ENCODE results near the gene RALGAPA2.

Gene RALGAPA2

GRCh38 chr20:20529597-20529996 is 182.8 kb downstream of the RALGAPA2 start:
- no peak for DNase-seq

GRCh38 chr20:20528861-20529260 is 183.6 kb downstream of the RALGAPA2 start:
- DNase-seq, result no peak

DNA sequence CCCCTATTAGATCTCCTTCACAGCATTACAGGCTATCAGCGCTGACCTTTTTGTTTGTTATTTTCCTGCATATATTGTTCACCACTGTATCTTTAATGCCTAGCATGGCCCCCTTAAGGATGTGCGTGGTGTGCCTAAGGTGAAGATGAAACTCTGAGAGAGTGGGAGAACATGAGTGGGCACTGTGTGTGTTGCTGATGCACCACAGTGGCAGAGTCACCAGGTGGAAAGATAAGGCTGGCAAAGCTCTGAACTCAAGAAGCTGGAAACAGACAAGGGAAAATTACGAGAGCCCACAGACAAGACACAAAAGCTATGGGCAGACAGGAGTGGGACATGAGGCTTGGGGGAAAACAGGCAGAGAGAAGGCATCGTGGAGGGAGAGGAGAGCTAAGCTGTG is 184.8 kb downstream of the RALGAPA2 start:
- no peak for DNase-seq

DNA sequence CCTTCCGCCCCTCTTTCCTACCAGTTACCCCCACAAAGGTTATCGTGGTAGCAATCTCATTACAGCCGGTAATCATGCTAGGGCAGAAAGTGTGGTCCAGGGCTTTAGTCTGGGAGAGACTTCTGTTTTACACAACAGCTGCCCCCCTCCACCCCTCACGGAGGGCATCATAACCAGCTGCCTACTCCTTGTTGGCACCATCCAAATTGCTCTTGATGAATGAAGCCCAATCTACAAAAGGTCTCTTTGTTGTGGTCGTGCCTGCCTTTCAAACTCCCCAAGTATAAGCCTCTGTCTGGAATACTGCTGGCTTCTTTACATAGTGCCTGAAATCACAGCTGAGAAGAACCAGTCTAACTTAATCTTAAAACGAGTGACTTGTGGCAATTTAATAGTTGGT is 186.7 kb downstream of the RALGAPA2 start:
- no peak for DNase-seq

DNA sequence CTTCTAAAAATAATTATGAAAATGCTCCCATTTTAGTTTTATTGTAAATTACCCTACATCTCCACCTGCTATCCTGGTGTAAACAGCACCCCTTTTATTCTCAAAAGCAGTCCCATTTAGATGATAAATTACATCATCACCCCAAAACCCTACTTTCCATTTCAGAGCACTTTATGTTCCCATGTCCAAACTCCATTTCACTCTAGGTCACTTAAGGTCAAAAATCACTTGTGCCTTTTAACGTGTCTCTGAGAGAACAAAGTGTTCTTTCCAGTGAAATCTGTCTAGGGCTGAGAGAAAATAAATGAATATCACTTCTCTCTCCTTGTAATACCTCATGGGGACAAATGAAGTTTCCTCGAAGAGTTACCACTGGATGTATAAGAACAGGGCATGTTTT is 187.2 kb downstream of the RALGAPA2 start:
- DNase-seq, result no peak

DNA sequence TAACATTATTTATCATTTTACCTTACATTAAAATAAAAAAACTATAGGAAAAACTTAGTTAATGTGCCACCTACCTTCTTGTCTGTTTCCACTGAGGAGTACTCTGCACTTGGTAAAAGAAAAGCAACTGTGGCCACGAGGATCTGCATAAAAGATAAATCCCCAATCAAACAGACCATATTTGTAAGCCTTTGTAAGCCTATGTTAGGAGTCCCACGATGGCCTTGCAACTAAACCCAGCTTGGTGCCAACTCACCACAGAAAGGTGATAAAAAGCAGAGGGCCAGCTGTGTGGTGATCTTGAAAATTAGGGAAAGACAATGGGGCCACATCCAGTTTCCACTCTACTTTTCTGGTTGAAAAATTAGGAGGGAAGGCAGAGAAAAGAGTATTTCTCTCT is 187.7 kb downstream of the RALGAPA2 start:
- DNase-seq, result no peak

- no peak for DNase-seq
Observed at GRCh38 chr20:20521736-20522135, 190.7 kb downstream of the RALGAPA2 start.

DNA sequence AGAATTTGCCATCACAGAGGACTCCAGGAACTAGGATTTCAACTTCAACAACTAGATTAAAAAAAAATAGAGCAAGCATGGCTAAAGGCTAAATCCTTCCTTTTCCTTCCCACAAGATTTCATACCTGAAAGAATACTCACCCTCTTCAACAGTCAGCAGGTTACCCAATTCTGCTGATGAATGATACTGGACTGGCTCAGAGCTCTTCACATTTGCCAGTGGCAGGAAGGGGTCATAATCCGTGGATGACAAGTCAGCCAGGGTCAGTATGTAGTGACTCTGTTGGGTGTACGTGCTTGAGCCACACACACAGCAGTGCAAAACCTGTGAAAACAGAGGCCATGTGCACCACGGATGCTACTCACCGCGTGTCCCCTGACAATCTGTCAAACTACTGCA is 191.7 kb downstream of the RALGAPA2 start:
- DNase-seq, result no peak

DNA sequence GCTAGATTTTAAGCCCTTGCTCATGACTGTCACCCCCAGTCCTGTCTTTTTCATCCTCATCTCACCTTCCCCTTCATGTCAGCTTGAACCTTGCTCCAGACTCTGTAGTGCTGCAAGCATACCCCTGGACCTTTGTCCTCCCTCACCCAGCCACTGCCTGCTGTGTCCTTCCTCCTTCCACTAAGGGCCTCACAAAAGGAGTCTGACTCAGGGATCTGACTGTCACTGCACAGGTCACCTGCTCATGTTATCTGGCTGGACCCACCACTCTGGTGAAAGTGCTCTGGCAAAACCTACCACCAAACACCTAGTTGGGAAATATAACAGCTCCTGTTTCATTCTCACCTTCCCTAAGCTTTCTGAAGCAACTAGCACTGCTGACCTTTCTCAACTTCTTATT is 193.2 kb downstream of the RALGAPA2 start:
- no peak for DNase-seq

DNA sequence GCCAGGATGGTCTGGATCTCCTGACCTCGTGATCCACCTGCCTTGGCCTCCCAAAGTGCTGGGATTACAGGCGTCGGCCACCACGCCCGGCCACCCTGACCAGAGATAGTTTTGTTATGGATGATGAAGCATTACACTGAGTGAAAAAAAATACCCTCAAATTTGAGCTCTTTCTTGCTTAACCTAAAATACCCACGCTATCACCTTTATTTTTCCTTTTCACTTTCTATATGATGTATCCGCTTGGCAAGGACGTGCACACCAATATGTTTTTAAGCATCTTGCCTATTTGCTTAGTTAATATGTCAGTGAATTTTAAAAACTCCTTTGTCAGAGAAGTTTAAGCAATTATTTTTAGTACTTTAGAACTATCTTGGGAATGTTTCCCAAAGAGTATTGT is 194.2 kb downstream of the RALGAPA2 start:
- DNase-seq, result no peak

DNA sequence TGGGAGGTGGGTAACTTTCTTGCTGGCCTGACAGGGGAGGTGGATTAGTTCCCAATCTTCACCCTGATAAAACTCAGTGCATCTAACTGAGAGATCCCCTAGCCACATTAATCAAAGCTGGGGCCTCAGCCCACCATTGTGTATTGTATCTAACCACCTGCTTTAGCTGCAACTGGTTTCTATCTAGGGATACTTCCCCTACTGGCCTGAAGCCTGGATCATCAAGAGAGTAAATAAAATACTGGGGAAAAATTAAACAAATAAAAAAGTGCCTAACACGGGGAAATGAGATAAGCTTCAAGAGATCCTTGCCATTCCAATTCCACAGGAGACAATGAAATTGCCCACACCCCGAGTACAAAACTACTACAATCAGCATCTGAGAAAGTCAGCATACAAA is 195.1 kb downstream of the RALGAPA2 start:
- no peak for DNase-seq

DNA sequence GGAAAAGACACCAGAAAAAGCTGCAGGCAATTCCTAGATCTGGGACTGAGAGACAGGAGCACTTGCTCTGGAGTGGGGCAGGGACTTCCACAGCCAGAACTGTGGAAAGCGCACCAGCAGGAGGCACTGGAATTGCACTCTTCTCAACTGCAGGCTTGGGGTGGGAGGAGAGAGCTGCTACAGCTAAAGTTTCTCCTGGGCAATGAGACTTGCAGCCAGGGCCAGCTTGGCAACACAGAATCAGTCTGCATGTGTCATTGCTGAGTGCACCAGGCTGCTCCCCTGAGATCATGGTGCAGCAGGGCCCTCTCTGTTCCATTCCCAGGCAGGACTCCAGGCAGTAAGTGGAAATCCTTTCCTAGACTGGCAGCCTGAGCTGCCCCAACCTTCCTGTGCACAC is 198.7 kb downstream of the RALGAPA2 start:
- no peak for DNase-seq

DNA sequence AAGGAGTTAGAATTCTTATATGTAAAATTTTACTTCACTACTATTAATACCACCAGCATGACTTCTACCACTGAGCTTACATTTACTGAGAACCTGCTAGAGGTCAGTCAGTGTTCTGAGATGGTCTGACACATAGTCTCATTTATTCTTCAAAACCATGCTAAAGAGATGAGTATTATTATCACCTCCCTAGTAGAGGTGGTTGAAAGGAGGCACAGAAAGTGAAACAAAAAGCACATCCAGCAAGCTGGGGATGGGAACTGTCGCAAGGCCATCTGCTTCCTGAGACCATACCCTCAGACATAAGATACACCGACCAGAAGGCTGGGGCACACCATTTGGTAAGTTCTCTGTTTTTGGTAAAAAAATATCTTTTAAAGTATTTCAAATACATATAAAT is 206.9 kb downstream of the RALGAPA2 start:
- DNase-seq, result no peak

- DNase-seq, result no peak
Observed at GRCh38 chr20:20503777-20504530, 208.5 kb downstream of the RALGAPA2 start.

GRCh38 chr20:20501128-20501527 is 211.3 kb downstream of the RALGAPA2 start:
- no peak for DNase-seq

DNA sequence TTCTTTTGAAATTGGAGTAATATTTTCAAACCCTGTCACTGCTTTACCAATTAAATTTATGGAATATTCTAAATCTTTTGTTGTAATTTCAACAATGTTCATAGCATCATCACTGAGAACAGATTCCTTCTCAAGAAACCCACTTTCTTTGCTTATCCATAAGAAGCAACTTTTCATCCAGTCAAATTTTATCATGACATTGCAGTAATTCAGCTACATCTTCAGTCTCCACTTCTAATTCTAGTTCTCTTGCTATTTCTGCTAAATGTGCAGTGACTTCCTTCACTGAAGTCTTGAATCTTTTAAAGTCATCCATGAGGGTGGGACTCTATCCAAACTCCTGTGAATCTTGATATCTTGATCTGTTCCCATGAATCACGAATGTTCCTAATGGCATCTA is 212.1 kb downstream of the RALGAPA2 start:
- no peak for DNase-seq

DNA sequence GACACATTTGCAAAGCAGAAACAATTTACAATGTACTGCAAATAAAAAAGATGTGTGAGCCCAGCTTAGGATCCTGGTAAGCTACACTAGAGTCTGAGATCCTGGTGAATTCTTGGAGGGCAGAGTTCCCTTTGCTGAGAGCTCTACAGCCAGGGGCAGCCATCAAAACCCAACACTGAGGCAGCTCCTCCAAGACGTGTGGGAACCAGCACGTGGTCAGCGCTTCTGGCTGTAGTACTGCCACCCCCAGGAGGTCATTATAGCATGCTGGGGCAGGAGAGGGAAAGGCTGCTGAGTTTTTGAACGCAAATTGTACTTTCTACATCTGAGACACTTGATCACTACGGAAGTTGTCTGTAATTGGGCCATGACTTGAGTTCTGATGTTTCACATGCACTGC is 213.0 kb downstream of the RALGAPA2 start:
- DNase-seq, result no peak

DNA sequence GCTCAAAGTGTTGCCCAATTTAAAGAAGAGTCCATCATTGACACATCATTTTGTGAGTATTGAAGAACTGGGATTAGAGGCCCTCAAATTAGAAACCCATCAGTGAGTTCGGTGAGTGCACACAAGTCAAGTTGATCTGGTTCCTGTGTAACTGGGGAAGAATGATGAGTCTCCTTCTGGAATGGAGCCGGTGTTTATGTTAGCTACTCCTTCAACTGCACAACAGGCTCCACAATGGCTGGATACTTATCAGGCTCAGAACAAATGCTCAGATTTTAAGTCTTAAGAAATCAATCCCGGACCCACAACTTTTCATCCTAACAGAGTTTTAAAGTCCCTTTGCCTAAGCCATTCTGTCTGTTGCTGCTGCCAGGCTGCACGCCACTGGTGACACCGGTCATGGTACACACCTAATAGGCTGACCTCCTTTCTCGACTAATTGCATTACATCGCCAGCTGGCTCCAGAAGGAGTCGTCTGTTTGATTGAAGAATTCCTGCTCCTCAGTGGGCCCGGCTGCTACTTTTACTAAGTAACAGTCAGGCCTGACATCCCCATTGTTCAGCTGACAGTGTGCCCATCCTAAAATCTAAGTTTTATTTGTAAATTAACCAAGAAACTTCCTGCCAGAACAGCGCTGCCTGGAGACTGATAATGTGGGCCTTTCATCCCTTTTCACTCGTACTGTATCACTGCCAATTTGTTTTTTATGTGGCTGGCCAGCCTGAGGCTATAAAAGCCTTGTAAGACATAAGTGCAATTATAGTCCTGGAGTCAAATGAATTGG is 214.2 kb downstream of the RALGAPA2 start:
- no peak for DNase-seq

GRCh38 chr20:20497242-20497978 is 215.0 kb downstream of the RALGAPA2 start:
- DNase-seq, result peak; percentile 48 to 56

GRCh38 chr20:20495729-20496503 is 216.5 kb downstream of the RALGAPA2 start:
- DNase-seq, result peak; percentile 44 to 50

- DNase-seq, result no peak
Observed at GRCh38 chr20:20493701-20494100, 218.7 kb downstream of the RALGAPA2 start.

DNA sequence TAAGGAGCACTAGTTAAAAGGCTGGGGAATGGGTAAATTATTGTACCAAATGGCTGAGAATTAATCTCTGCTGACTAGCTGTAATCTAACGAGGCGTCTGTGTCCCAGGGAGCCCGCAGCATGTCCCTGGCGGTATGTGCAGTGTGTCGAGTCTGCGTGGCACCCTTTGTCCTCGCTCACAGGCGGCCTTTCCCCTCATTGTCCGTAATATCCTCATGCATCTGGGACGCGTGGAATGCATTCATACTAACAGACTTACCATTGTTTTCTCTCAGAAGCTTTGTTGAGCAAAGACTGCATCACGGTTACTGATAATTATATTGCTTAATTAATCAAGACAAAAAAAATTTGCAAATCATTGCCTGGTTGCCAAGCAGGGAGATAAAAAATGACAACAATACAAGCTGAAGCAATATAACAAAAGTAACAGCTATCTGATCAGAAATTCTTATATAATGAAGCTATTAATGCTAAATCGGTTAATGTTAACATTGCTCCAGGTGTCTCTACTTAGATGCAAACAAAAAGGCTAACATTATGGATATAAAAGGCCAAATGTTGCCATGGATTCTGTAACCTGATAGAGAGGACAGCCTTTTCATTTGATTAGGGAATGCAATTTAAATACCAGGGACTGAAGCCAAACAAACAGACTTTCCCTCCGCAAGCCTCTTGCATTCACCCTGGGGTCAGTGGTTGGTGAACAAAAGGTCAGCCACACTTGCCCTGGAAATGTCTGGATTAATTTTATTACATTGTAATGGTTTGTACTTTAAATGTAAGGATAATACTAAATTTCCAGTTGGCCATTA is 219.7 kb downstream of the RALGAPA2 start:
- no peak for DNase-seq
